GM19438 (cell line): ENCODE measurements around the gene CCDC57.
"Not testable (repeated sequence)": the region's sequence is repeated elsewhere in the genome, so short reads cannot be mapped to it uniquely, and the experiment has no call there.

Experiments
- ATAC-seq: cut with Tn5 transposase; IDR thresholded peaks from one replicate; pipeline ENCODE4 v1.9.1; 2021; ENCODE audit warnings: low read depth; ENCODE audit not compliant: unreplicated experiment

CCDC57 gene

GRCh38 chr17:82158825-82159224 lies 53.8 kb downstream of the CCDC57 start:
- ATAC-seq: no peak

- no peak for ATAC-seq
Observed at GRCh38 chr17:82157046-82158035, 55.3 kb downstream of the CCDC57 start.

- ATAC-seq: no peak
Observed at GRCh38 chr17:82156284-82156925, 56.2 kb downstream of the CCDC57 start.

- ATAC-seq: no peak
Observed at GRCh38 chr17:82155606-82156005, 57.0 kb downstream of the CCDC57 start.

GRCh38 chr17:82154881-82155331 lies 57.7 kb downstream of the CCDC57 start:
- no peak for ATAC-seq

- peak; percentile 62 for ATAC-seq
Observed at GRCh38 chr17:82153745-82154375, 58.8 kb downstream of the CCDC57 start.

- ATAC-seq: no peak
Observed at GRCh38 chr17:82153295-82153691, 59.3 kb downstream of the CCDC57 start.

- no peak for ATAC-seq
Observed at GRCh38 chr17:82152556-82153294, 59.9 kb downstream of the CCDC57 start.

- no peak for ATAC-seq
Observed at GRCh38 chr17:82152114-82152513, 60.5 kb downstream of the CCDC57 start.

GRCh38 chr17:82151106-82151957 lies 61.3 kb downstream of the CCDC57 start:
- ATAC-seq: no peak

- ATAC-seq: no peak
Observed at GRCh38 chr17:82149401-82150099, 63.1 kb downstream of the CCDC57 start.

- no peak for ATAC-seq
Observed at GRCh38 chr17:82148997-82149396, 63.6 kb downstream of the CCDC57 start.

- no peak for ATAC-seq
Observed at GRCh38 chr17:82148011-82148410, 64.6 kb downstream of the CCDC57 start.

GRCh38 chr17:82146663-82147654 lies 65.7 kb downstream of the CCDC57 start:
- ATAC-seq: no peak

- ATAC-seq: no peak
Observed at GRCh38 chr17:82145550-82146155, 67.0 kb downstream of the CCDC57 start.

- no peak for ATAC-seq
Observed at GRCh38 chr17:82143333-82143732, 69.3 kb downstream of the CCDC57 start.

- ATAC-seq: not testable (repeated sequence)
Observed at GRCh38 chr17:82139961-82140360, 72.7 kb downstream of the CCDC57 start.
